HepG2 (cell line): Measurements from ENCODE around the gene BAZ1B. TPM values are rescaled to one million over a fixed set of nuclear protein-coding genes. Genes with fewer than 3 reads are reported as not detected.

Source experiments
- ATAC-seq: fragments of 200-7000 bp; cut with Tn5 transposase; 3 replicates; pipeline ENCODE4 v1.9.1; 2020; ENCODE audit warnings: mild to moderate bottlenecking, moderate library complexity
- BruUV-seq: library from RNA; stranded (reverse); fragments of 400-500 nt; replicated peaks from 2 replicates; lab custom pipeline; 2021; lab: Mats Ljungman, UMichigan
- CTCF ChIA-PET: fragments of 300-600 bp; formaldehyde crosslinking; extraction: SDS; loops from one replicate; lab custom pipeline; 2021; ENCODE audit warnings: low total read pairs, inconsistent platforms, low intra/inter-chr PET ratio; lab: Yijun Ruan, JAX
- POLR2A ChIA-PET: fragments of 350-600 bp; sonication (Branson Sonifier 250); formaldehyde crosslinking; loops from one replicate; lab custom pipeline; 2020; ENCODE audit warnings: antibody characterized with exemption, inconsistent platforms; lab: Yijun Ruan, JAX
- DNase-seq: peaks from one replicate; pipeline ENCODE4 v3.0.0-alpha.2; 2015; ENCODE audit warnings: low spot score
- FAIRE-seq: peaks from 3 replicates; lab custom pipeline; 2011; peaks lifted over from hg19 to GRCh38; lab: Jason Lieb, UNC
- H2AFZ ChIP-seq: one replicate; pipeline ENCODE4 v1.6.1; 2011; ENCODE audit warnings: low read length, inconsistent platforms
- H3K27ac ChIP-seq: fragments of 300-600 bp; 3 replicates; pipeline ENCODE4 v1.8.0; 2011; ENCODE audit warnings: mixed run types, mild to moderate bottlenecking, mixed read lengths, low read length, inconsistent platforms; ENCODE audit not compliant: insufficient read depth; ENCODE audit errors: extremely low read length
- H3K27me3 ChIP-seq, 2 experiments: fragments of 200-600 bp in 1 of 2; 2 replicates in 1 of 2; 3 replicates in 1 of 2; pipeline versions ENCODE4 v1.6.0 to v1.8.0; 2011; ENCODE audit warnings: low read length in 2 of 2, mild to moderate bottlenecking in 2 of 2, moderate library complexity in 2 of 2, inconsistent platforms in 1 of 2; ENCODE audit not compliant: insufficient read depth in 2 of 2, control insufficient read depth in 1 of 2
- H3K36me3 ChIP-seq, 2 experiments: fragments of 200-600 bp in 1 of 2; replicated peaks in 1 of 2; 2 replicates in 1 of 2; 3 replicates in 1 of 2; pipeline versions ENCODE4 v1.5.1 to v1.8.0; 2011; ENCODE audit warnings: low read length in 2 of 2, inconsistent platforms in 1 of 2; ENCODE audit not compliant: insufficient read depth in 2 of 2, control insufficient read depth in 1 of 2
- H3K4me1 ChIP-seq: 2 replicates; pipeline ENCODE4 v1.5.1; 2012; ENCODE audit warnings: low read length, inconsistent platforms; ENCODE audit not compliant: insufficient read depth
- H3K4me2 ChIP-seq: 2 replicates; pipeline ENCODE4 v1.6.0; 2011; ENCODE audit warnings: low read depth, low read length, inconsistent platforms
- H3K4me3 ChIP-seq, 3 experiments: fragments of 200-600 bp in 1 of 3; sonication (generic), shearing (Covaris generic) in 1 of 3; replicated peaks in 1 of 3; 2 replicates each; pipeline ENCODE4 v1.5.1; 2011 to 2016; ENCODE audit warnings: low read length in 3 of 3, inconsistent platforms in 2 of 3, low read depth in 2 of 3, mild to moderate bottlenecking in 2 of 3, control low read depth in 1 of 3, mixed read lengths in 1 of 3; ENCODE audit not compliant: insufficient read depth in 1 of 3
- H3K79me2 ChIP-seq: one replicate; pipeline ENCODE4 v1.6.1; 2011; ENCODE audit warnings: low read length, inconsistent platforms; ENCODE audit not compliant: insufficient read depth
- H3K9ac ChIP-seq: 2 replicates; pipeline ENCODE4 v1.6.0; 2011; ENCODE audit warnings: mild to moderate bottlenecking, low read depth, low read length, inconsistent platforms; ENCODE audit not compliant: insufficient read depth
- H3K9me3 ChIP-seq: 2 replicates; pipeline ENCODE4 v1.5.1; 2012; ENCODE audit warnings: mild to moderate bottlenecking, low read length
- H4K20me1 ChIP-seq: 2 replicates; pipeline ENCODE4 v1.6.0; 2011; ENCODE audit warnings: inconsistent platforms, mild to moderate bottlenecking, low read length, moderate library complexity; ENCODE audit not compliant: insufficient read depth
- DMAP1 ChIP-seq: IDR thresholded peaks from 2 replicates; pipeline ENCODE4 v1.6.1; 2016
- GPN1 ChIP-seq: sonication (generic); formaldehyde crosslinking; IDR thresholded peaks from 2 replicates; pipeline ENCODE4 v1.5.1; 2020; ENCODE audit warnings: missing genetic modification reagents, borderline replicate concordance
- HDAC1 ChIP-seq: sonication (generic); formaldehyde crosslinking; IDR thresholded peaks from 2 replicates; pipeline ENCODE4 v1.5.1; 2020; ENCODE audit warnings: mild to moderate bottlenecking, missing genetic modification reagents
- HOXA5 ChIP-seq: sonication (generic); formaldehyde crosslinking; IDR thresholded peaks from 2 replicates; pipeline ENCODE4 v1.4.0; 2020; ENCODE audit warnings: missing genetic modification reagents
- HOXA9 ChIP-seq: sonication (generic); formaldehyde crosslinking; IDR thresholded peaks from 2 replicates; pipeline ENCODE4 v1.8.1; 2022; ENCODE audit warnings: missing genetic modification reagents, mild to moderate bottlenecking, moderate library complexity, borderline replicate concordance
- KDM4B ChIP-seq: sonication (generic); formaldehyde crosslinking; IDR thresholded peaks from 2 replicates; pipeline ENCODE4 v1.4.0; 2020; ENCODE audit warnings: missing genetic modification reagents
- MXD4 ChIP-seq: IDR thresholded peaks from 2 replicates; pipeline ENCODE4 v1.6.1; 2016; ENCODE audit warnings: mild to moderate bottlenecking, missing biosample characterization, missing genetic modification reagents
- PHF5A ChIP-seq: IDR thresholded peaks from one replicate; pipeline ENCODE4 v1.6.1; 2018; ENCODE audit warnings: low read depth, missing genetic modification reagents; ENCODE audit not compliant: unreplicated experiment
- PLRG1 ChIP-seq: fragments of 450-650 bp; conservative IDR thresholded peaks from 2 replicates; pipeline ENCODE4 v1.6.1; 2016
- RNF219 ChIP-seq: sonication (generic); formaldehyde crosslinking; IDR thresholded peaks from 2 replicates; pipeline ENCODE4 v1.5.0; 2020; ENCODE audit warnings: mild to moderate bottlenecking, missing genetic modification reagents
- SP140L ChIP-seq: sonication (generic); formaldehyde crosslinking; IDR thresholded peaks from 2 replicates; pipeline ENCODE4 v1.4.0; 2020; ENCODE audit warnings: missing genetic modification reagents, borderline replicate concordance
- TAF15 ChIP-seq: fragments of 200-400 bp; formaldehyde crosslinking; IDR thresholded peaks from one replicate; pipeline ENCODE4 v1.6.1; 2018; ENCODE audit warnings: mild to moderate bottlenecking, low read depth, low read length; ENCODE audit not compliant: poor library complexity, severe bottlenecking
- ZNF124 ChIP-seq: sonication (generic); formaldehyde crosslinking; IDR thresholded peaks from 2 replicates; pipeline ENCODE4 v1.4.0; 2020; ENCODE audit warnings: missing genetic modification reagents
- ZNF136 ChIP-seq: sonication (generic); formaldehyde crosslinking; IDR thresholded peaks from 2 replicates; pipeline ENCODE4 v1.8.1; 2022; ENCODE audit warnings: low read depth, mild to moderate bottlenecking, moderate library complexity, missing genetic modification reagents
- ZNF431 ChIP-seq: sonication (generic); formaldehyde crosslinking; IDR thresholded peaks from 2 replicates; pipeline ENCODE4 v1.9.0; 2022; ENCODE audit warnings: missing genetic modification reagents, low read depth, mild to moderate bottlenecking, borderline replicate concordance
- ZNF501 ChIP-seq: sonication (generic); formaldehyde crosslinking; IDR thresholded peaks from 2 replicates; pipeline ENCODE4 v1.5.1; 2020; ENCODE audit warnings: mild to moderate bottlenecking, moderate library complexity, missing genetic modification reagents
- ZNF550 ChIP-seq: sonication (generic); formaldehyde crosslinking; IDR thresholded peaks from 2 replicates; pipeline ENCODE4 v1.4.0; 2020; ENCODE audit warnings: mild to moderate bottlenecking, missing genetic modification reagents, borderline replicate concordance
- WGBS: methylation state at CpG from one replicate; pipeline ENCODE4 v1.1.6; 2017; ENCODE audit warnings: low lambda C conversion rate; 5-methylcytosine and 5-hydroxymethylcytosine counted together
- in situ Hi-C: cut with HindIII; loops from 2 replicates; pipeline ENCODE4 v1.10.0; 2017; ENCODE audit warnings: low pct_unique_long_range_greater_than_20kb; ENCODE audit not compliant: extremely low pct_ligation_motif_present
- intact Hi-C: fragments of 100-400 bp; cut with micrococcal nuclease; formaldehyde crosslinking; loops from one replicate; pipeline ENCODE4 v1.10.0; 2022; ENCODE audit not compliant: unreplicated experiment
- polyA plus RNA-seq, 8 experiments: library from polyadenylated mRNA; depleted of rRNA in 3 of 8; stranded (reverse) in 7 of 8; unstranded in 1 of 8; fragments of >200 nt; fragmentation: Illumina TruSeq in 4 of 8; extraction: Trizol in 4 of 8; gene quantifications; 2 replicates each; pipeline versions ENCODE4 v1.2.1 to v1.2.3, GENCODE V29; 2011 to 2016; ENCODE audit warnings: low read depth in 4 of 8, missing spikeins in 1 of 8, mixed read lengths in 1 of 8; ENCODE audit not compliant: insufficient read depth in 1 of 8
- total RNA-seq, 5 experiments: library from RNA; depleted of rRNA; stranded (reverse); fragments of >200 nt; fragmentation: Illumina TruSeq; extraction: Trizol; gene quantifications; 2 replicates each; pipeline ENCODE4 v1.2.3, GENCODE V29; 2016; ENCODE audit warnings: low read depth in 1 of 5
- TF ChIP-seq, protein P1 (sequence below), 2 experiments: fragments of 450-650 bp in 1 of 2; sonication (generic) in 1 of 2; formaldehyde crosslinking; IDR thresholded peaks; 2 replicates each; pipeline versions ENCODE4 v1.5.0 to v1.8.0; 2020 to 2022; ENCODE audit warnings: mild to moderate bottlenecking in 1 of 2, missing genetic modification reagents in 1 of 2

The BAZ1B gene
- total and polyA plus RNA-seq, 2 of the 13 experiments (the other 11 are each of a cell fraction or from before 2014, with no cell fraction given): 18.6 to 69.4 TPM

- no peak for ATAC-seq
- Histone ChIP-seq H3K27ac (no peak overlapping the region), H3K4me1 (no peaks in the 10 kb centered on the region), H3K27me3 (no peaks in the 10 kb centered on the region), H3K36me3 (peaks cover 24 to 63% of the 10 kb centered on the region in 2 experiments), H3K4me2 (no peak overlapping the region), H3K9ac (no peak overlapping the region), H2AFZ (no peak overlapping the region), H3K4me3 (no peak overlapping the region), H3K79me2 (no peaks in the 10 kb centered on the region), H4K20me1 (no peaks in the 10 kb centered on the region), H3K9me3 (no peaks in the 10 kb centered on the region)
- no TSS peak for BruUV-seq
- intact Hi-C loops: no loop called here
- POLR2A ChIA-PET: interaction anchor here (0.6 to 1.2 kb wide), 2 partner anchors 19 to 246 kb away, joined by 3 read pairs; partner anchors contain the start of gene BAZ1B
- FAIRE-seq: no peak
- CTCF ChIA-PET: no interaction called here
- WGBS: 97% methylated on average over 9 of the region's 10 CpGs
- TF ChIP-seq ZNF124 (CRISPR knock-in tag) (no peak), DMAP1 (CRISPR knock-in tag) (no peak), ZNF136 (CRISPR knock-in tag) (no peak), MXD4 (no peak), RNF219 (CRISPR knock-in tag) (no peak), TAF15 (no peak), ZNF501 (CRISPR knock-in tag) (no peak), GPN1 (CRISPR knock-in tag) (no peak), SP140L (no peak), PLRG1 (no peak), ZNF431 (no peak), KDM4B (CRISPR knock-in tag) (no peak), PHF5A (CRISPR knock-in tag) (no peak), HOXA5 (CRISPR knock-in tag) (no peak), HDAC1 (CRISPR knock-in tag) (no peak), ZNF550 (no peak), HOXA9 (CRISPR knock-in tag) (no peak)
- TF ChIP-seq, protein P1, sequence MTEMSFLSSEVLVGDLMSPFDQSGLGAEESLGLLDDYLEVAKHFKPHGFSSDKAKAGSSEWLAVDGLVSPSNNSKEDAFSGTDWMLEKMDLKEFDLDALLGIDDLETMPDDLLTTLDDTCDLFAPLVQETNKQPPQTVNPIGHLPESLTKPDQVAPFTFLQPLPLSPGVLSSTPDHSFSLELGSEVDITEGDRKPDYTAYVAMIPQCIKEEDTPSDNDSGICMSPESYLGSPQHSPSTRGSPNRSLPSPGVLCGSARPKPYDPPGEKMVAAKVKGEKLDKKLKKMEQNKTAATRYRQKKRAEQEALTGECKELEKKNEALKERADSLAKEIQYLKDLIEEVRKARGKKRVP (CRISPR knock-in tag; IDR thresholded peaks at IDR 0.05): no peak
- no peak for DNase-seq
- in situ Hi-C loops: no loop called here
Measured at GRCh38 chr7:73541722-73542121, 19.6 kb upstream of the BAZ1B start.
